ENCODE results near the gene HDAC9.
"Not testable (repeated sequence)": the region's sequence is repeated elsewhere in the genome, so short reads cannot be mapped to it uniquely, and the experiment has no call there.

Gene HDAC9

GRCh38 chr7:18975276-18975675 is 479.7 kb downstream of the HDAC9 start:
- no peak for DNase-seq (ENCODE audit: low spot score)

GRCh38 chr7:18975689-18976280 is 480.2 kb downstream of the HDAC9 start:
- DNase-seq (ENCODE audit: low spot score): no peak

DNA sequence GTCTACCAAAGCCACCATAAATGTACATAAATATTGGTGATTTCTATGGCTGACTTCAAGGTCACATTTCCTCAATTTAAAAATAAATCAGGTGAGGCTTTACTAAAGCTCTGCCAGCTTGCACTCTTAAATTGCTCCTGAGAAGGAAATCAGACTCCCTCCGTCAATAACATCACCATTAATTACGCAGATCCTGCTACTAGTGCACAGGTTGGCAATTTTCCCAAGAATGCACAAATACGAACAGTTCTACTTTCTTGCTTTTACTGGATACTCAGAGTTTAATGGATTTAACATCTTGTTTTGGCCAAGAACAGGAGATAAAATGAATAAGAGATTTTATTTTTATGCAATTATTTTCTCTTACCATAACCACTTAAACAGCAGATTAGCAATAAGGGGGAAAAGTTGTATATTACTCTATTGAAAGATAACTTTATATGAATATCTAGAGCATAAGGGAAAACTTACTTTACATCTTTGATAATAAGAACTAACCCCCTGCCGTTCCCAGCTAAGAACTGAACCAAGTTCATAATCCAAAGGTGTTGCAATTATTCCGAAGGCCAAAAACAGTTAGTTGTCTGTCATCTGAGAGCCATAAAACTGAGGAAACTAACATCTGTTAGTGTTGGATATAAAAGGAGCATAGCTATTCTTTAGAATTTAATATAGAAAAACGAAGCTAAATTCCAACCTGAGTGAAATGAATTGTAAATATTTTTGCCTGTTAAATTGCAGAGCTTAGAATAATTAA is 481.3 kb downstream of the HDAC9 start:
- DNase-seq (ENCODE audit: low spot score): no peak

GRCh38 chr7:18978108-18978495 is 482.6 kb downstream of the HDAC9 start:
- no peak for DNase-seq (ENCODE audit: low spot score)

DNA sequence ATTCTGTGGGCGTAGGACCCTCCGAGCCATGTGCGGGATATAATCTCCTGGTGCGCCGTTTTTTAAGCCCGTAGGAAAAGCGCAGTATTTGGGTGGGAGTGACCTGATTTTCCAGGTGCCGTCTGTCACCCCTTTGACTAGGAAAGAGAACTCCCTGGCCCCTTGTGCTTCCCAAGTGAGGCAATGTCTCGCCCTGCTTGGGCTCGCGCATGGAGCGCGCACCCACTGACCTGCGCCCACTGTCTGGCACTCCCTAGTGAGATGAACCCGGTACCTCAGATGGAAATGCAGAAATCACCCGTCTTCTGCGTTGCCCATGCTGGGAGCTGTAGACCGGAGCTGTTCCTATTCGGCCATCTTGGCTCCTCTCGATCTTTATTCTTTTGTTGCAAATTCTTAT is 495.2 kb downstream of the HDAC9 start:
- not testable (repeated sequence) for DNase-seq (ENCODE audit: low spot score)

- no peak for DNase-seq (ENCODE audit: low spot score)
Observed at GRCh38 chr7:18993933-18994668, 498.6 kb downstream of the HDAC9 start.

- DNase-seq (ENCODE audit: low spot score): no peak
Observed at GRCh38 chr7:18995270-18995671, 499.7 kb downstream of the HDAC9 start.

GRCh38 chr7:18995811-18996426 is 500.4 kb downstream of the HDAC9 start:
- DNase-seq (ENCODE audit: low spot score): no peak

DNA sequence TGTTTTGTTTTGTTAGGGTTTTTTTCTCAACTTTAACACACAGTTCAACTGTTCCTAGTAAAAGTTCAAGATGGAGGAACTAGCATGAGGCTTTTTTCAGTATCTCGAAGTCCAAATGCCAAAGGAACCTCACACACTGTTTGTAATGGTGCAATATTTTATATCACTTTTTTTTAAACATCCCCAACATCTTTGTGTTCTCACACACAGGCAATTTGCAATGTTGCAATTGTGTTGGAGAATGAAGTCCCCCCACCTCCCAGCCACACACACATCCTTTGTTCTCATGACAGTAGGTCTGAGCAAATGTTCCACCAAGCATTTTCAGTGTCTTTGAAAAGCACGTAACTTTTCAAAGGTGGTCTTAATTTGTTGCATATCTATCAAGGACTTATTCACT is 501.0 kb downstream of the HDAC9 start:
- DNase-seq (ENCODE audit: low spot score): no peak

DNA sequence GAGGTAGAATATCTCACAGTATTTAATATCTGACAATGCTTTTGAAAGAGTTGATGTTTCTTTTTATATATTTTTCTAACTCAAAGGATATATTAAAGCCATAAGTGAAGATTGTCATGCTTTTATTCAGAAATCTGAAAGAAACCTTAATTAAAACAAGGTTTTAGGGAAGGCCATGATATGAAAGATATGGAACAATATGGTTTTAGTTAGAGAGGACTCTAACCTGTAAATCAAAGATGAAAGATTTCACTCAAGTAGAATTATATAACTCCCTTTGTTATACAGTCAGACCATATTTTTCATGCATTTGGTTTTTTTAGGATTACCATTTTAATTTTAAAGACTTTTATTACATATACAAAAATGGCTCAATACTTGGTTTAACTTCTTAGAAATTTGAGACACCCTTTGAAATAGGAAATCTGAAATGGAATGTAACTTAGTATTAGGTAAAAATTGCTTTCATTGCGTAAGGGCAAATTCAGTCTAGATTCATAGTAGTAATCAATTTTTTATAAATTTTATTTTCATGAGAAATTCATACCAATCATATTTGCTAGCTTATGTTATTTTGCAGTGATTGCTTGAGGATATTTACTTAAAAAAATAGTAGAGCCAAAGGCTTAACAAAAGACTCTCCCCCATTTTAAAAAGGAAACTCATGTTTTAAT is 502.1 kb downstream of the HDAC9 start:
- DNase-seq (ENCODE audit: low spot score): no peak

- no peak for DNase-seq (ENCODE audit: low spot score)
Observed at GRCh38 chr7:19000410-19000809, 504.9 kb downstream of the HDAC9 start.

DNA sequence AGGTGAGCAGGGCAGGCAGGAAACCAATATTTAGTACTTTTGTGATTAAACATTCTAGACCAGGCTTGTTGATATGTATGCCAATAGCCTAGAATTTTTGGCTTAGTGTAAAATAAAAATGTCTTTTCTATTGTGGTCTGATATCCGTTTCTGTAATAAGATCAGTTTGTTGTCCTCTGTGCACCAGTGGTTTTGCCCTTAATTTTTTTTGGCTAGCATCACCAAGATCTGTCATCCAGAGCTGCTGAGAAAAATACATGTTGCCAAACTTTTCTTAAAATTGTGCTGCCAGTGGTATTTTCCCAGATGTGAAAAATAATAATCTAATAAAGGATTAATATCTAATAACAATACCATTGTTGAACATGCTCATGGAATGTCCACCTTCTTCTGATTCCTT is 506.3 kb downstream of the HDAC9 start:
- DNase-seq (ENCODE audit: low spot score): no peak

- no peak for DNase-seq (ENCODE audit: low spot score)
Observed at GRCh38 chr7:19009241-19009935, 513.8 kb downstream of the HDAC9 start.

- no peak for DNase-seq (ENCODE audit: low spot score)
Observed at GRCh38 chr7:19009936-19010280, 514.4 kb downstream of the HDAC9 start.

DNA sequence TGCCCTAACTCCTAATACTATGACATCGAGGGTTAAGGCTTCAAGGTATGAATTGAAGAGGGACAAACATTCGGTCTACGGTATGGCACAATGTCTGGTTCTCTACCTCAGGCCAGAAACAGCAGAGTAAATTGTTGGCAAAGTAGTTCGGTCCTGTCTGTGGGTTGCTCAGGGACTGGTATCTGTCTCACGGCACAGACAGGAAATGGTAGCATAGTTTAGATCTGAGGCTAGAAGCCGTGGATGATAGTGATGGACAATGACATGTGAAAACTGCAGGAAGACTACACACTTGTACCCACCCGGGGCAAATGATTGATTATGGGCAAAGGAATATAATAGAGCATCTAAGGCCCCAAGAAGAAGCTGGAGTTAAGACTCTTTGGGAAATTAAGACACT is 515.7 kb downstream of the HDAC9 start:
- DNase-seq (ENCODE audit: low spot score): no peak

DNA sequence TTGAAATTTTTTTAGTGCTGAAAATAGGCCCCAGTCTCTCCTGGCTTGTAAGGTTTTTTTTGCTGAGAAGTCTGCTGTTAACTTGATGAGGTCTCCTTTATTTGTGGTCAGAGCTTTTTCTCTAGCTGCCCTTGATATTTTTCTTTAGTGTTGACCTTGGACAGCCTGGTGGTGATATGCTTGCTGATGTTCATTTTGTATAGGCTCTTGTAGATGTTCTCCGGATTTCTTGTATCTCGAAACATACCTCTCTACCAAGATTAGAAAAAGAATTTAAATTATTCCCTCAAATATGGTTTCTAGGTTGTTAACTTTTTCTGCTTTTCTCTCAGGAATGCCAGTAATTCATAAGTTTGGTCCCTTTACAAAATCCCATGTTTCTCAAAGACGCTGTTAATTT is 519.5 kb downstream of the HDAC9 start:
- no peak for DNase-seq (ENCODE audit: low spot score)

- no peak for DNase-seq (ENCODE audit: low spot score)
Observed at GRCh38 chr7:19016140-19016539, 520.6 kb downstream of the HDAC9 start.

GRCh38 chr7:19017374-19017773 is 521.8 kb downstream of the HDAC9 start:
- DNase-seq (ENCODE audit: low spot score): no peak

- no peak for DNase-seq (ENCODE audit: low spot score)
Observed at GRCh38 chr7:19020062-19020461, 524.5 kb downstream of the HDAC9 start.

GRCh38 chr7:19020711-19021110 is 525.2 kb downstream of the HDAC9 start:
- no peak for DNase-seq (ENCODE audit: low spot score)

DNA sequence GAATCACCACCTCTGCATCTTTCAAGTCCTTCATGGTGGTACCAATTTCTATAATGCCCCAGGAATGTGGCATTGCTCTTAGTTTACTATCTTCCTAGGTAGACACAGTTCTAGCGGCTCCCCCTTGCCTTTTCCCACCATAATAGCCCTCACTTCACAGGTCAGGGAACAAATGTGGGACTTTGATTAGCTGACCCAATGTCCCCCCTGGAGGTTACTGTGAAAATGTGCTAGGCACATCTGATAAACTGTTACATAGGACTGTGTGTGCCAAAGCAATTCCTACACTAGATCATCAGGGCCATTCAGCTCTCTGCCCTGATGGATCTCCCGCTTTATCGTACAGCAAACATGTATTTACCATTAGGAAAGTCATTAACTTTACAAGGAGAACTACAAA is 527.9 kb downstream of the HDAC9 start:
- DNase-seq (ENCODE audit: low spot score): no peak

DNA sequence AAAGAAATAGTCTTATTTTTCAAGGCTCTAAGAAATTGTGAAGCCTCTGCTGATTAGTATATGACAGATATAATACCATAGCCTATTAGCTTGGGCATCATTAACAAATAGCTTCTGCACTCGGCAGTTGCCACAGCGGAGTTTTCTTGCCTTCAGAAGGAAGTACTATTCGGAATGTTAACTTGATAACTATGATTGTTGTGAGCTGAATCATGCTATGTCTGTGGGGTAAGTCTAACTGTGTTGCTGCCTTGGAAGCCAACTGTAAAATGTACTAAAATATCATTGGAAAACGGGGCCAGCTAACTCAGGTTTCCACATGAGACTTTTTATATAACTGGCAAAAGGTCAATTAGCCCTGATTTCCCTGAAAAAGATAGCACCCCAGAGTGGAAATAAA is 528.7 kb downstream of the HDAC9 start:
- DNase-seq (ENCODE audit: low spot score): no peak
